LNCAP (cell line): ENCODE results near the gene PTGER2.

Experiments used
- CTCF ChIP-seq: fragments of 450-650 bp; IDR thresholded peaks from 2 replicates; pipeline ENCODE4 v1.5.1; 2017; ENCODE audit warnings: mild to moderate bottlenecking

Gene PTGER2

GRCh38 chr14:52313903-52314594 lies at the start of gene PTGER2:
TSS of gene PTGER2 (plus strand) at chr14:52314312. CDS start at chr14:52314549, 237 bp downstream.
- no peak for TF ChIP-seq CTCF

GRCh38 chr14:52265253-52265652 lies 48.9 kb upstream of the PTGER2 start:
- no peak for TF ChIP-seq CTCF

GRCh38 chr14:52266179-52266578 lies 47.9 kb upstream of the PTGER2 start:
- no peak for TF ChIP-seq CTCF

GRCh38 chr14:52266782-52267181 lies 47.3 kb upstream of the PTGER2 start:
- no peak for TF ChIP-seq CTCF

GRCh38 chr14:52267501-52268278 lies 46.4 kb upstream of the PTGER2 start, which contains the start of gene PTGDR:
TSS of gene PTGDR (plus strand) at chr14:52267698. CDS start at chr14:52267815, 117 bp downstream.
- TF ChIP-seq CTCF: no peak

- no peak for TF ChIP-seq CTCF
Observed at GRCh38 chr14:52268279-52269061, 45.6 kb upstream of the PTGER2 start.

- TF ChIP-seq CTCF: no peak
Observed at GRCh38 chr14:52269100-52269499, 45.0 kb upstream of the PTGER2 start.
